Endothelial cell (in vitro differentiated cells): Measurements from ENCODE around the gene TRABD2A. TPM values are rescaled to one million over a fixed set of nuclear protein-coding genes. Genes with fewer than 3 reads are reported as not detected.

Experiments used
- DNase-seq: peaks from one replicate; pipeline ENCODE4 v3.0.0; 2021; ENCODE audit warnings: low spot score
- H3K27ac Mint-ChIP-seq: one replicate; pipeline ENCODE4 v1.8.0; 2021; ENCODE audit warnings: mixed read lengths, inconsistent platforms; ENCODE audit not compliant: unreplicated experiment
- H3K27me3 Mint-ChIP-seq: one replicate; pipeline ENCODE4 v1.8.0; 2021; ENCODE audit warnings: mild to moderate bottlenecking, moderate library complexity, mixed read lengths, inconsistent platforms; ENCODE audit not compliant: unreplicated experiment
- H3K36me3 Mint-ChIP-seq: one replicate; pipeline ENCODE4 v1.8.0; 2021; ENCODE audit warnings: mild to moderate bottlenecking, low read depth, mixed read lengths, inconsistent platforms; ENCODE audit not compliant: unreplicated experiment
- H3K4me1 Mint-ChIP-seq: one replicate; pipeline ENCODE4 v1.8.0; 2021; ENCODE audit warnings: mild to moderate bottlenecking, mixed read lengths, inconsistent platforms; ENCODE audit not compliant: unreplicated experiment
- H3K4me3 Mint-ChIP-seq: one replicate; pipeline ENCODE4 v1.8.0; 2021; ENCODE audit warnings: mild to moderate bottlenecking, mixed read lengths, inconsistent platforms; ENCODE audit not compliant: unreplicated experiment
- H3K9me3 Mint-ChIP-seq: one replicate; pipeline ENCODE4 v1.8.0; 2021; ENCODE audit warnings: mixed read lengths, inconsistent platforms; ENCODE audit not compliant: unreplicated experiment
- total RNA-seq: library from RNA; stranded (reverse); fragmentation: NEBNext Ultra II Directional; extraction: Animal tissue kit (Norgen Biotek cat#: 25700); gene quantifications from one replicate; pipeline ENCODE4 v1.2.1, GENCODE V29; 2021; ENCODE audit not compliant: unreplicated experiment
- TF ChIP-seq, protein P1 (sequence below): fragments of 200-600 bp; sonication (generic); IDR thresholded peaks from one replicate; pipeline ENCODE4 v1.5.0; 2021; ENCODE audit warnings: antibody characterized with exemption; ENCODE audit not compliant: unreplicated experiment

Gene TRABD2A
- total RNA-seq, 1 donor from 2014 or later = 7.2 TPM

DNA sequence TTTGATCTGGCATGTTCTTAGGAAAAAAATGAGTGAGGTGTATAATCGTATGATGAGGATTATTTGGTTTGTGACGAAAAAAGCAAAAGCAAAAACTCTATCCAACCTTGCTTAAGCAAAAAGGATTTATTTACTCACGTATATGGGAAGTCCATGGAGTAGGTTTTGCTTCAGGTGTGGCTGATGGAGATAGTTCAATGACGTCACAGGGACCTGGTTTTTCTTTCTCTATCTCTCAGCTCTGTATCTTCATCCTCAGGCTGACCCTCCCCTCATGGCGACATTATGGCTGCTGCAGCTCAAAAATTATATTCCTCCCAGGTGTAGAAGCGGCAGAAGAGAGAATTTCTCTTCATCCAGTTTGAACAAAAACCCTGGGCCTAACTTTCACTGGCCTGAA is 33.5 kb upstream of the TRABD2A start:
- Mint-ChIP-seq H3K4me1 (peaks cover 4% of the 10 kb centered on the region), H3K9me3 (no peaks in the 10 kb centered on the region), H3K27ac (no peak overlapping the region), H3K27me3 (peaks cover 7% of the 10 kb centered on the region), H3K4me3 (no peak overlapping the region), H3K36me3 (peaks cover 10% of the 10 kb centered on the region)
- TF ChIP-seq, protein P1, sequence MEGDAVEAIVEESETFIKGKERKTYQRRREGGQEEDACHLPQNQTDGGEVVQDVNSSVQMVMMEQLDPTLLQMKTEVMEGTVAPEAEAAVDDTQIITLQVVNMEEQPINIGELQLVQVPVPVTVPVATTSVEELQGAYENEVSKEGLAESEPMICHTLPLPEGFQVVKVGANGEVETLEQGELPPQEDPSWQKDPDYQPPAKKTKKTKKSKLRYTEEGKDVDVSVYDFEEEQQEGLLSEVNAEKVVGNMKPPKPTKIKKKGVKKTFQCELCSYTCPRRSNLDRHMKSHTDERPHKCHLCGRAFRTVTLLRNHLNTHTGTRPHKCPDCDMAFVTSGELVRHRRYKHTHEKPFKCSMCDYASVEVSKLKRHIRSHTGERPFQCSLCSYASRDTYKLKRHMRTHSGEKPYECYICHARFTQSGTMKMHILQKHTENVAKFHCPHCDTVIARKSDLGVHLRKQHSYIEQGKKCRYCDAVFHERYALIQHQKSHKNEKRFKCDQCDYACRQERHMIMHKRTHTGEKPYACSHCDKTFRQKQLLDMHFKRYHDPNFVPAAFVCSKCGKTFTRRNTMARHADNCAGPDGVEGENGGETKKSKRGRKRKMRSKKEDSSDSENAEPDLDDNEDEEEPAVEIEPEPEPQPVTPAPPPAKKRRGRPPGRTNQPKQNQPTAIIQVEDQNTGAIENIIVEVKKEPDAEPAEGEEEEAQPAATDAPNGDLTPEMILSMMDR = no peak
- no peak for DNase-seq

DNA sequence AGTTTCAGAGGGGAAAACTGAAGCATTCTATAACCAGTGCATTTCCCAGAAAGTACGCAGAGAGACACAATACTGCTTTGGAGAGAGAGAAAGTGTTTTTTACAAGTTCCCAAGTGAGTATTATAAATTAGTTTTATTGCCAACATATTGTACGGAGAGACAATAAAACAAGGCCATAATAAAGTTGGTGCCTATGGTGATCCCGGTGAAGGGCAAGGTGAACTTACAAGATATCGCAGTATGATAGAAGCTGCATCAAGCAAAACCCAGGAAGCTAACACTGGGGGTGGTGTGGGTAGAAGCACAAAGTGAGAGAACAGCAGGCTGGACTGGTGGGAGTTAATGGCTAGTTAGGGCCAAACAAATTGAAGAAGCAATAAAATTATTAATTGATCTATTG is 32.1 kb upstream of the TRABD2A start:
- H3K27me3 Mint-ChIP-seq = peaks cover 11% of the 10 kb centered on the region
- H3K36me3 Mint-ChIP-seq = peaks cover 22% of the 10 kb centered on the region
- no peak overlapping the region for H3K4me3 Mint-ChIP-seq
- H3K9me3 Mint-ChIP-seq = no peaks in the 10 kb centered on the region
- no peak for DNase-seq
- H3K4me1 Mint-ChIP-seq = peaks cover 8% of the 10 kb centered on the region
- TF ChIP-seq, protein P1 = no peak
- no peak overlapping the region for H3K27ac Mint-ChIP-seq

DNA sequence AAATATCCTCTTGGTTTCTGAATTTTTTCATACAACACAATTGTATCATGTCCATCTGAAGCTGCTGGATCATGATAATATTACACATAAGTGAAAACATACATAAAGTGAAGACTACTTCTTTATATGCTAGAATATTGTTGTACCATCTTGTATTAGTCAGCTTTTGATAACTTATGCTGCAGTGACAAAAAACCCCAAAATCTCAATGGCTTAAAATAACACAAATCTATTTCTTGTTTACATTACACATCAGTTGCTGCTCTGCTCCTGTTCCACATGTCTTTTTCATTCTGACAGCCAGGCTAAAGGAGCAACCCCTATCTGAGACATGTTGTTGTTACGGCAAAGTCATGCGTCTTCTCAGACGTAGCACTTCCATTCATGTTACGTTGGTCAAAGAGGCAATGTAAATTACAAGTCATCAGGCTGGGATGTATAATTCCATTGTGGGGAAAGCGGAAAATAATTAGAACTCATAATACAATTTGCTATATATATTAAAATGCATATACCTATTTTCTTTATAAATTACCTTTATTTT is 30.3 kb upstream of the TRABD2A start:
- Mint-ChIP-seq H3K4me3 (no peak overlapping the region), H3K36me3 (peaks cover 36% of the 10 kb centered on the region), H3K4me1 (peaks cover 18% of the 10 kb centered on the region), H3K27me3 (peaks cover 19% of the 10 kb centered on the region), H3K27ac (no peak overlapping the region), H3K9me3 (no peaks in the 10 kb centered on the region)
- no peak for DNase-seq
- TF ChIP-seq, protein P1 = no peak

DNA sequence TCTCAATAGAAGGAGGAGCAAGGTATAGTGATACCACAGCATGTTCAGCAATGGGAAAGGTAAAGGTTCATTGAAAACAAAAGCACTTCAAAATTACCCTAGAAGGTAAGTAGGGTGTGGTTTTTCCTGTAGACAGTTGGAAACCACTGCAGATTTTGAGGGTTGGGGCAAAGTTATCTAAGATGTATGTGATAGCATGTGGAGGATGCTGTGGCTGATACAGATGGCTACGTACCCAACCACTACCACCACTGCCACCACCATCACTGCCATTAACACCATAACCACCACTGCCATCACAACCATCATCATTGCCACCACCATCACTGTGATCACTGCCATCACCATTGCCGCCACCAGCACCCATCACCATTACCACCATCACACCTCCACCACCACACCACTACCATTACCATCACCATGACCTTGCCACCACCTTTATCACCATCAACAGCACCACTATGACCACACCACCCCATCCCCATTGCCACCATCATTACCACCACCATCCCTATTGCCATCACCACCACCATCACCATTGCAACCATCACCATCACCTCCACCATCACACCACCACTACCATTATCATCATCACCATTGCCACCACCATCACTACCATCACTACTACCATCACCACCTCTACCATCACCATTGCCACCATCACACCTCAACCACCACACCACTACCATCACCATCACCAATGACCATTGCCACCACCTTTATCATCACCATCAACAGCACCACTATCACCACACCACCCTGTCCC is 28.2 kb upstream of the TRABD2A start:
- Mint-ChIP-seq H3K27me3 (peaks cover 26% of the 10 kb centered on the region), H3K36me3 (peaks cover 40% of the 10 kb centered on the region), H3K4me1 (peaks cover 24% of the 10 kb centered on the region), H3K27ac (peak overlapping the region; percentile 5), H3K4me3 (peak overlapping the region; percentile 78), H3K9me3 (no peaks in the 10 kb centered on the region)
- TF ChIP-seq, protein P1 = no peak
- DNase-seq = no peak
